CMK (cell line): Measurements from ENCODE around the gene CAND2.
A peak's percentile ranks its signal among the peaks of the same experiment; 100 is the strongest.
"Not testable (repeated sequence)": the region's sequence is repeated elsewhere in the genome, so short reads cannot be mapped to it uniquely, and the experiment has no call there.

ENCODE experiments used
- DNase-seq: peaks from one replicate; pipeline ENCODE4 v3.0.0-alpha.2; 2010; ENCODE audit warnings: low read depth

The CAND2 gene

GRCh38 chr3:12831301-12831866, 34.9 kb downstream of the CAND2 start:
- no peak for DNase-seq

GRCh38 chr3:12832350-12833221, 36.1 kb downstream of the CAND2 start:
- no peak for DNase-seq

DNA sequence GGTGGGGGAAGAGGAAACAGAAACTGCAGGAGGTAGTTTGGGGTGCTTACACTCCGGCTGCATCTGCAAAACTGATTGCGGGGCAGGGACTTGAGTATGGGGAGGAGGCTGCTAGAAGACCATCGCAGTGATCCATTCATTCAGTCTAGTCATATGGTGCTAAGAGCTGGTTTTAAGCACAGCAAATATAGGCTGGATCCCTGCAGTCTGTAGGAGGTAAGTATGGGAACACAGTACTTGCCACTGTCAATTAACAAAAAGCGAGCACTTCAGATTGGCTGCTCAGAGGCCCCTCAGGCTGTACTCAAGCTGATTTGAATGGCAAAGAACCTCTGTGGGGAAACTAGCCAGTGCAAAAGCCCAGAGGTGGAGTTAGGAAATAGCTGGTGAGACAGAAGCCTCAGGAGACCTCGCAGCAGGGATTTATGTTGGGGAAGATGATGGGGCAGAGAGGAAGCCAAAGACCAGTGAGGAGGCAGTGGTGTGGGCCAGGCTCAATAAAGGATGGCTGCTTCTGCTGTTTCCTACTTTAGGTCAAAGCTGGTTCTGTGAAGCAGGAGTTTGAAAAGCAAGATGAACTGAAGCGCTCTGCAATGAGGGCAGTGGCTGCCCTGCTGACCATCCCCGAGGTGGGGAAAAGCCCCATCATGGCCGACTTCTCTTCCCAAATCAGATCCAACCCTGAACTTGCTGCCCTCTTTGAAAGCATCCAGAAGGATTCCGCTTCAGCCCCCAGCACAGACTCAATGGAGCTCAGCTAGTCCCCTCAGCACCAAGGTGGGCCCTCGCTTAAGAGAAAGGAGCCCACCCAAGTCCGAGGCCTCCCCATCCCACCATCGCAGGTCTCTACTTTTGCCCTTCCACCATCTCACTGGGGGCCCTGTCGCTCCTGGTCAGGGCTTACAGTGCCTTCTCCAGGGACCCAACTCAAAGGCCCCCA, 37.0 kb downstream of the CAND2 start:
- DNase-seq: no peak

GRCh38 chr3:12835052-12835665, 38.7 kb downstream of the CAND2 start:
- no peak for DNase-seq

DNA sequence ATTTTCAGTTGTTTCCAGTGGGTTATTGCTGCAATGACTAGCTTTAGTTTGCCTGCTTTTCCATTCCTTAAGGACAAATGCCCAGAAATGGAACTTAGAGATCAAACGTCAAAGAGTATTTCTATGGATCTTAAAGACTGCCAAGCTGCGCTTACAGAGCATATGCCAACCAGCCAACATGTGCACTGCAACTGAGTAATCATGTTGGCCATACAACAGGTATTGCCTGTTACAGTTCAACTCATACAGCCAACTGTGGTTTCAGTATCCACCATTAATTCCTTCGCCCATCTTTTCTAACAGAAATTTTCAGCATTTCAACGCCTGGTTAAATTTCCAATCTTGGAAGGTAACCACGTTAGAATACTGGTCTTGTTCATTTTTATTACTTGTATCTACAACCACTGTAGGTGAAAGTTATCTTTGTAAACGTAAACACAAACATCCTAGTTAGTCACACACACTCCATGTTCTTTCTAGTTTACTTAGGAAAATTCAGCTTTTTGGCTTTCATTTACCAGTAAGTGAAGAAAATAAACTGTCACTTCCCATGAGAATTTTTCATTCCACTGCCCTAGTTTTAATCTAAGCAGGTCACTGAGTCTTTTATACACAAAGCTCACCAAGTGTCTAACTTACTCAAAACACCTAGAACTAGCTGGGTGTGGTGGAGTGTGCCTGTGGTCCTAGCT, 41.0 kb downstream of the CAND2 start:
- DNase-seq: no peak

- no peak for DNase-seq
Observed at GRCh38 chr3:12838179-12838965, 41.9 kb downstream of the CAND2 start.

GRCh38 chr3:12839156-12839946, 42.9 kb downstream of the CAND2 start:
- DNase-seq: no peak

GRCh38 chr3:12840148-12840547, 43.7 kb downstream of the CAND2 start:
- not testable (repeated sequence) for DNase-seq

DNA sequence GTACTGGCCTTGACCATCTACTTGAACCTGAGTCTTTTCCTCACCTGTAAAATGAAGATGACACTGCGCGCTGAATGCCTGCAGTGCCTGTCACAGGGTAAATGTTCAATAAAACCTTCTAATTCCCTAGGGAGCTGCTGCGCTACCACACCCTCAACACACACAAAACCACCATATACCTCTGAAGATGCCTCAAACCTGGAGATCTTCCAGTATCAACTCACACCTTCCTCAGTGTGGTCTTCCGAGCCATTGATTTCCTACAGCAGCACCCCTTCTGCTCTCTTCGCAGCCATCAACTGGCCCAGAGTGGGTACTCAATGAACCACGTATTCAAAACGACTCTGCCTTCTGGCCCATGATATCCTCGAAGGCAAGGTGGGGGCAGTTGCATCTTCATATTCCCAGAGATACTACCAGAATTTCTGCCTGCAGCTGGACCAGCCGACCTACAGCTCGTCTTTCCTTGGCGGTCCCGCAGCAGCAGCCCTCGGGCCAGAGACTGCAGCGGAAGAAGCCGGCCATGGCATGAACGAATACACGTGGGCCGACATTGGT, 44.2 kb downstream of the CAND2 start:
- DNase-seq: no peak

DNA sequence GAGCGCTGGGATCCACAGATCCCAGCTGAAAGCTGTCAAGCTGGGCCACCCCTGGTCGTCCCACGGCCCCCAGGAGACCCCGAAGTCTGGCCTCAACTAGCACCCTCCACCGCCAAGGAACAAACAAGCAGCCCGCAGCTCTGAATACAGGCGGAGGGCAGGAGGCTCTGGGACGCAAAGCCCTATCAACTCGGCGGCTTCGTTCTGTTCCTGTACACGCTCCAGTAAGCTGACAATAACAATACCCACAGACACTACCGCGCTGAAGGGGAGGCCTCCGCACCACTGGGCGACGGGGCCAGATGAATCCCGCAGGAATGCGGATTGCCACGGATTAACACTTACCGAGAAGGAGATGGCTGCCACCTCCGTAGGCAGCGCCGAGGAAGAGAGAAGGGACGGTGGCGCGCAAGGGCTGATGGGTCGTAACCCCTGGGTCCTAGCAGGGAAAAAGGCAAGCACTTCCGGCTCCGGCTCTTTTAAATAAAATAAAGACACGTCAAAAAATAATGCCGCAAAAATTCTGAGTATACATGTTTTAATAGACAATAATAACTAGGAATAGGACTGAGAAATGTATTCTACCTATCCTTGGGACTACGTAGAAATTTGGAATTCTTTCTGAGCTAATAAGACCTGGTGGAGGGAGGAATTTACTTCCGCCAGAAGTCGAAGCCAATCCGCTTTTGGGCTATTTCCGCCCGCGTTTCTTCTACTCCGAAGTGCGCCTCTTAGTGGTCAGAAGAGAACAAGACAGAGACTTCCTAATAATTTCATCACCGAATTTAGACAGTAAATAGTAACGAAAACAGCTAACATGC, 44.9 kb downstream of the CAND2 start, which contains the start of gene RPL32:
Gene RPL32, minus strand, starts transcription at position 417 of the 821 bp plus-strand sequence. CDS start 1,328 bp downstream, outside the sequence.
- DNase-seq: peak; percentile 88

GRCh38 chr3:12841970-12842328, 45.5 kb downstream of the CAND2 start:
- DNase-seq: no peak

- no peak for DNase-seq
Observed at GRCh38 chr3:12842469-12842868, 46.0 kb downstream of the CAND2 start.

DNA sequence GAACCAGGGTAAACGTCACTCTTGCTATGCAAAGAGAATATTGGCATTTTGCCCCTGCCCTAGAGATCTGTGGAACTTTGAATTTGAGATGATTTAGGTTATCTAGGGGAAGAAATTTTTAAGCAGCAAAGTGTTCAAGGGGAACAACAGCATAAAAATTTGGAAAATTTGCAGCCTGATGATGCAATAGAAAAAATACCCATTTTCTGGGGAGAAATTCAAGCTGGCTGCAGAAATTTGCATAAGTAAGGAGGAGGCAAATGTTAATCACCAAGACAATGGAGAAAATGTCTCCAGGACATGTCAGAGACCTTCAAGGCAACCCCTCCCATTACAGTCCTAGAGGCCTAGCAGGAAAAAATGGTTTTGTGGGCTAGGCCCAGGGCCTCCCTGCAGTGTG, 49.3 kb downstream of the CAND2 start:
- no peak for DNase-seq

GRCh38 chr3:12852201-12852600, 55.7 kb downstream of the CAND2 start:
- no peak for DNase-seq

- DNase-seq: not testable (repeated sequence)
Observed at GRCh38 chr3:12853847-12854246, 57.4 kb downstream of the CAND2 start.

GRCh38 chr3:12854565-12854964, 58.1 kb downstream of the CAND2 start:
- DNase-seq: no peak

- no peak for DNase-seq
Observed at GRCh38 chr3:12856626-12857025, 60.1 kb downstream of the CAND2 start.

GRCh38 chr3:12859840-12860239, 63.4 kb downstream of the CAND2 start:
- DNase-seq: no peak

DNA sequence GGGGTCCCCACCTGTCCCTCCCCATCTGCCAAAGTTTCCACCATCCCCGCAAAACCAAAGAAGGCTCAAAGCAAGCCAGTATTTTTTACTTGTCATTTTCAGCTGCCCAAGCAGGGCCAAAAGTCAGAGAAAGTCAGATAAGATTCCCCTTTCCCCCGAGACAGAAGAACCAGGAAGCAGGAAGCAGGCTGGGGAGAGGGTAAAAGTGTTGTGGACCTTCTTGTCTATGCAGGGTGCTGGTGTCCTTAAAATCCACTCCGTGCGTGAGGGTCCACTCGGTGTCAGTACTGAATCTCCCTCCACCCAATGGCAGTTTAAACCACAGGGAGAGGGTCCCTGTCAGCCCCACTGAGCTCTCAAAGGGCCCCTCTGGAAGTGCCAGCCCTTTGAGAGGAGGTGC, 65.1 kb downstream of the CAND2 start:
- no peak for DNase-seq
